Measurements from ENCODE around the gene TNKS2. TPM values are rescaled to one million over a fixed set of nuclear protein-coding genes. Genes with fewer than 3 reads are reported as not detected.
A peak's percentile ranks its signal among the peaks of the same experiment; 100 is the strongest.

The TNKS2 gene
- total and polyA plus RNA-seq, 2 donors (not counting 1 experiment from before 2014, with no cell fraction given): 17.5 to 45.8 TPM

DNA sequence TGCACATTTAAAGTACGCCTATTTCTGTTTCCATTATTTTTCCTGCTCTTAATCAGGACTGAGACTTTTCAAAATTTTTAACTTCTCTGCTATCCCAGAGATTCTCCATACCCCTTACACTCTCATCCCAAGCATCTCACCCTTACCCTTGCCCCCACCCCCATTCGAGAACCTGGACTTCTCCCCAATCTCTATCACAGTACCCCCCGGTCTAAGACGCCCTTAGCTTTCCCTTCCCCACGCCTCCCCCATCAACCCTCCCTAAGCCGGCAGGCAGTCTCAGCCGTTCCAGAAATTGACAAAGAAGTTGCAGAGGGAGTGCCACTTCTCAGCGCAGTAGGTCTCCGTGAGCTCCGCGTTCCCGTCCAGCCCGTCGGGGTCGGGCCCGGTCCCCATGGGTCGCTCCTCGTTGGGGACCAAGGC is 109.7 kb downstream of the TNKS2 start:
- ChIA-PET POLR2A (interaction anchor here (0.7 to 2.6 kb wide), 3 partner anchors 12 to 518 kb away, joined by 3 to 9 read pairs (median 4); partner anchors contain the start of gene BTAF1), CTCF (interaction anchor here (1.0 to 2.5 kb wide), 11 partner anchors 9 to 609 kb away, joined by 3 to 25 read pairs (median 4); partner anchors contain the start of gene BTAF1)
- peaks cover 18% of the 10 kb centered on the region for H3K4me1 Mint-ChIP-seq
- TF ChIP-seq, protein P1, sequence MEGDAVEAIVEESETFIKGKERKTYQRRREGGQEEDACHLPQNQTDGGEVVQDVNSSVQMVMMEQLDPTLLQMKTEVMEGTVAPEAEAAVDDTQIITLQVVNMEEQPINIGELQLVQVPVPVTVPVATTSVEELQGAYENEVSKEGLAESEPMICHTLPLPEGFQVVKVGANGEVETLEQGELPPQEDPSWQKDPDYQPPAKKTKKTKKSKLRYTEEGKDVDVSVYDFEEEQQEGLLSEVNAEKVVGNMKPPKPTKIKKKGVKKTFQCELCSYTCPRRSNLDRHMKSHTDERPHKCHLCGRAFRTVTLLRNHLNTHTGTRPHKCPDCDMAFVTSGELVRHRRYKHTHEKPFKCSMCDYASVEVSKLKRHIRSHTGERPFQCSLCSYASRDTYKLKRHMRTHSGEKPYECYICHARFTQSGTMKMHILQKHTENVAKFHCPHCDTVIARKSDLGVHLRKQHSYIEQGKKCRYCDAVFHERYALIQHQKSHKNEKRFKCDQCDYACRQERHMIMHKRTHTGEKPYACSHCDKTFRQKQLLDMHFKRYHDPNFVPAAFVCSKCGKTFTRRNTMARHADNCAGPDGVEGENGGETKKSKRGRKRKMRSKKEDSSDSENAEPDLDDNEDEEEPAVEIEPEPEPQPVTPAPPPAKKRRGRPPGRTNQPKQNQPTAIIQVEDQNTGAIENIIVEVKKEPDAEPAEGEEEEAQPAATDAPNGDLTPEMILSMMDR (IDR thresholded peaks at IDR 0.05): no peak
- Histone ChIP-seq H3K27ac (ENCODE audit: low read length in 2 of 2) (peak overlapping the region; percentile 9 to 52), H3K9me3 (ENCODE audit: control extremely low read depth in 1 of 3, control insufficient read depth in 2 of 3, insufficient read depth in 1 of 3, low read length in 2 of 3) (no peaks in the 10 kb centered on the region), H3K79me2 (ENCODE audit: control insufficient read depth, insufficient read depth, low read length) (no peaks in the 10 kb centered on the region), H3K9ac (ENCODE audit: low read length) (peak overlapping the region; percentile 75), H2AFZ (ENCODE audit: insufficient read depth, low read depth, low read length, poor library complexity, severe bottlenecking) (peak overlapping the region; percentile 89), H3K36me3 (replicated peaks in 1 of 2; ENCODE audit: control extremely low read depth in 1 of 2, control insufficient read depth in 1 of 2, extremely low read depth in 1 of 2, insufficient read depth in 2 of 2, low read length in 1 of 2) (no peaks in the 10 kb centered on the region), H3K4me3 (ENCODE audit: control extremely low read depth in 1 of 5, extremely low read depth in 1 of 5, insufficient read depth in 1 of 5, low read depth in 2 of 5, low read length in 4 of 5) (peak overlapping the region; percentile 25 to 75 (median 64)), H4K20me1 (ENCODE audit: control insufficient read depth, insufficient read depth, low read length, poor library complexity, severe bottlenecking) (no peaks in the 10 kb centered on the region), H3K4me1 (ENCODE audit: control insufficient read depth in 2 of 2, insufficient read depth in 2 of 2, low read length in 2 of 2) (peaks cover 10 to 11% of the 10 kb centered on the region in 2 donors), H3K27me3 (replicated peaks in 1 of 4; ENCODE audit: control extremely low read depth in 1 of 4, control insufficient read depth in 3 of 4, insufficient read depth in 4 of 4, low read length in 3 of 4) (no peaks in the 10 kb centered on the region), H3K4me2 (replicated peaks; ENCODE audit: low read depth, low read length, poor library complexity, severe bottlenecking) (peak overlapping the region; percentile 96)
- H3K9me3 Mint-ChIP-seq (ENCODE audit: insufficient read depth): no peaks in the 10 kb centered on the region
- DNase-seq (no peak), ATAC-seq (ENCODE audit: low read depth) (no peak)
- peak overlapping the region; percentile 86 for H3K27ac Mint-ChIP-seq
- WGBS (ENCODE audit: insufficient coverage): 5% methylated on average over 18 of the region's 18 CpGs
- peak overlapping the region; percentile 96 for H3K4me3 Mint-ChIP-seq
- peaks cover 3% of the 10 kb centered on the region for H3K27me3 Mint-ChIP-seq
- intact Hi-C loops (cut with micrococcal nuclease): loop anchor here (1.0 to 5.0 kb wide), 4 partner anchors 15 to 706 kb away; partner anchors contain the start of genes BTAF1 and TNKS2

DNA sequence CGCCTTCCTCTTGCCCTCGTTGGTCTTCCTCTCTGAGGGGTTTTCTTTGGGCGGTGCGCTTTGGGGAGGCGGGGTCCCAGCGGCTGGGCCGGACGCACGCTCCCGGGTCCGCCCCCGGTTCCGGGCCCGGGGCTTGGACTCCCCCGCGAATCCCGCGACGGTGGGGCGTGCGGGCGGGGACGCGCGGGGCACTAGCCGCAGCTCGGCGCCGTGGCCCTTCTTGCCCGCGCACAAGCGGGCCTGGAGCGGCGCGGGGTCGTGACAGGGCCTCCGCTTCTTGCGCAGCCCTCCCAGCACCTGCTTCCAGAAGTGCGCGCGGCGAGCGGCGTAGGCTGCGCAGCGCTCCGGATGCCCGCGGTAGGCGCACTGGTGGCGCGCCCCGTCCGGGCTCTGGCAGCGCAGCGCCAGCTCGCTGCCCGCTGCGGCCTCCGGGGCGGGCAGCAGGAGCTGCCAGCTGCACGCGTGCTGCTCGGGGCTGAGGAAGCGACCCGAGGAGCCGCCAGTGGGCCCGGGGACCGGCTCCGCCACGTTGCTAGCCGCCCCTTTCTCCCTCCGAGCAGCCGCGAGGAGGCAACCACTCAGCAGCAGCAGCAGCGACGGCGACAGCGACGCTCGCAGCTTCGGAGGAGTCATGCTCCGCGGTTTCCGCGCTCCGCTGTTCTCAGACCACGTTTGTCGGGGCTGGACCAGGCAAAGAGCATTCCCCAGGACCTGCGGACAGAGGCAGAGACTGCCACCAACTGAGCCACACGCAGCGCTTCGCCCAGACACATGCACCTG is 110.3 kb downstream of the TNKS2 start:
- Mint-ChIP-seq H3K4me1 (peaks cover 18% of the 10 kb centered on the region), H3K27ac (peak overlapping the region; percentile 93), H3K9me3 (ENCODE audit: insufficient read depth) (no peaks in the 10 kb centered on the region), H3K27me3 (peaks cover 7% of the 10 kb centered on the region), H3K4me3 (peak overlapping the region; percentile 96)
- H3K27ac ChIP-seq (ENCODE audit: low read length in 2 of 2): peak overlapping the region; percentile 9 to 52
- ChIA-PET POLR2A (interaction anchor here (0.7 to 2.6 kb wide), 3 partner anchors 11 to 518 kb away, joined by 3 to 9 read pairs (median 4); partner anchors contain the start of gene BTAF1), CTCF (interaction anchor here (0.8 to 2.5 kb wide), 14 partner anchors 9 to 997 kb away, joined by 3 to 25 read pairs (median 4); partner anchors contain the start of gene BTAF1)
- TF ChIP-seq, protein P1 (IDR thresholded peaks at IDR 0.05): peak; percentile 45
- TF ChIP-seq EZH2 (IDR thresholded peaks at IDR 0.05; ENCODE audit: borderline replicate concordance, insufficient read depth, low read depth, low read length, poor library complexity, severe bottlenecking): no peak
- H3K4me1 ChIP-seq (ENCODE audit: control insufficient read depth in 2 of 2, insufficient read depth in 2 of 2, low read length in 2 of 2): peaks cover 10 to 11% of the 10 kb centered on the region in 2 donors
- H3K27me3 ChIP-seq (replicated peaks in 1 of 4; ENCODE audit: control extremely low read depth in 1 of 4, control insufficient read depth in 3 of 4, insufficient read depth in 4 of 4, low read length in 3 of 4): no peaks in the 10 kb centered on the region
- peak; percentile 87 for DNase-seq
- peak overlapping the region; percentile 89 for H2AFZ ChIP-seq (ENCODE audit: insufficient read depth, low read depth, low read length, poor library complexity, severe bottlenecking)
- peak overlapping the region; percentile 96 for H3K4me2 ChIP-seq (replicated peaks; ENCODE audit: low read depth, low read length, poor library complexity, severe bottlenecking)
- under 1% methylated on average over 93 of the region's 93 CpGs for WGBS (ENCODE audit: insufficient coverage)
- H4K20me1 ChIP-seq (ENCODE audit: control insufficient read depth, insufficient read depth, low read length, poor library complexity, severe bottlenecking): no peaks in the 10 kb centered on the region
- no peaks in the 10 kb centered on the region for H3K9me3 ChIP-seq (ENCODE audit: control extremely low read depth in 1 of 3, control insufficient read depth in 2 of 3, insufficient read depth in 1 of 3, low read length in 2 of 3)
- peak overlapping the region; percentile 75 for H3K9ac ChIP-seq (ENCODE audit: low read length)
- H3K79me2 ChIP-seq (ENCODE audit: control insufficient read depth, insufficient read depth, low read length): no peaks in the 10 kb centered on the region
- no peaks in the 10 kb centered on the region for H3K36me3 ChIP-seq (replicated peaks in 1 of 2; ENCODE audit: control extremely low read depth in 1 of 2, control insufficient read depth in 1 of 2, extremely low read depth in 1 of 2, insufficient read depth in 2 of 2, low read length in 1 of 2)
- intact Hi-C loops (cut with micrococcal nuclease): loop anchor here (1.0 to 5.0 kb wide), 4 partner anchors 15 to 706 kb away; partner anchors contain the start of genes BTAF1 and TNKS2
- peak overlapping the region; percentile 61 to 75 (median 69) for H3K4me3 ChIP-seq (ENCODE audit: control extremely low read depth in 1 of 5, extremely low read depth in 1 of 5, insufficient read depth in 1 of 5, low read depth in 2 of 5, low read length in 4 of 5)
- ATAC-seq (ENCODE audit: low read depth): peak; percentile 83

All from B cell (primary cell).